IMR-90 (cell line): Measurements from ENCODE around the gene CCDC88C. TPM values are rescaled to one million over a fixed set of nuclear protein-coding genes. Genes with fewer than 3 reads are reported as not detected.
A peak's percentile ranks its signal among the peaks of the same experiment; 100 is the strongest.

ENCODE experiments used
- ATAC-seq: fragments of 200-7000 bp; cut with Tn5 transposase; 2 replicates; pipeline ENCODE4 v1.9.1; 2020; ENCODE audit warnings: low read depth, mild to moderate bottlenecking, moderate library complexity
- BruUV-seq: library from RNA; stranded (reverse); fragments of 400-500 nt; replicated peaks from 2 replicates; lab custom pipeline; 2021; lab: Mats Ljungman, UMichigan
- CTCF ChIA-PET: fragments of 300-600 bp; formaldehyde crosslinking; extraction: SDS; loops from one replicate; lab custom pipeline; 2021; ENCODE audit warnings: antibody characterized with exemption; lab: Yijun Ruan, JAX
- POLR2A ChIA-PET: fragments of 300-600 bp; sonication (Branson Sonifier 250); formaldehyde crosslinking; loops from one replicate; lab custom pipeline; 2022; ENCODE audit warnings: antibody characterized with exemption; ENCODE audit not compliant: unreplicated experiment; lab: Charles Lee
- DNase-seq: peaks from one replicate; pipeline ENCODE4 v3.0.0; 2013
- H2AFZ ChIP-seq: replicated peaks from 2 replicates; pipeline ENCODE3; 2013; ENCODE audit warnings: low read length, mild to moderate bottlenecking; ENCODE audit not compliant: poor library complexity
- H2AK5ac ChIP-seq: 2 replicates; pipeline ENCODE4 v1.6.1; 2013; ENCODE audit warnings: low read depth, low read length, inconsistent platforms
- H2AK9ac ChIP-seq: replicated peaks from 2 replicates; pipeline ENCODE3; 2013; ENCODE audit warnings: mild to moderate bottlenecking, low read depth, low read length, moderate library complexity; ENCODE audit not compliant: poor library complexity
- H2BK120ac ChIP-seq: 2 replicates; pipeline ENCODE4 v1.6.1; 2013; ENCODE audit warnings: low read depth, low read length, inconsistent platforms
- H2BK15ac ChIP-seq: 3 replicates; pipeline ENCODE4 v1.6.1; 2013; ENCODE audit warnings: low read depth, low read length, inconsistent platforms
- H2BK20ac ChIP-seq: 2 replicates; pipeline ENCODE4 v1.6.1; 2013; ENCODE audit warnings: low read depth, mild to moderate bottlenecking, inconsistent platforms, low read length, moderate library complexity
- H2BK5ac ChIP-seq: 2 replicates; pipeline ENCODE4 v1.6.1; 2013; ENCODE audit warnings: mild to moderate bottlenecking, low read depth, low read length, inconsistent platforms; ENCODE audit not compliant: poor library complexity, severe bottlenecking
- H3K14ac ChIP-seq: replicated peaks from 2 replicates; pipeline ENCODE4 v1.6.1; 2013; ENCODE audit warnings: low read depth, low read length, inconsistent platforms
- H3K18ac ChIP-seq: 2 replicates; pipeline ENCODE4 v1.6.1; 2013; ENCODE audit warnings: low read depth, low read length, control low read depth
- H3K23ac ChIP-seq: 2 replicates; pipeline ENCODE4 v1.6.1; 2013; ENCODE audit warnings: low read depth, low read length, inconsistent platforms
- H3K27ac ChIP-seq: 2 replicates; pipeline ENCODE4 v1.5.1; 2013; ENCODE audit warnings: mild to moderate bottlenecking, control low read depth, low read length; ENCODE audit not compliant: insufficient read depth
- H3K27me3 ChIP-seq: 2 replicates; pipeline ENCODE4 v1.6.1; 2013; ENCODE audit warnings: low read length; ENCODE audit not compliant: control insufficient read depth, insufficient read depth
- H3K36me3 ChIP-seq: 2 replicates; pipeline ENCODE4 v1.6.1; 2013; ENCODE audit warnings: low read length, mixed read lengths; ENCODE audit not compliant: control insufficient read depth, insufficient read depth
- H3K4ac ChIP-seq: 2 replicates; pipeline ENCODE4 v1.6.1; 2013; ENCODE audit warnings: low read depth, low read length, inconsistent platforms
- H3K4me1 ChIP-seq: 2 replicates; pipeline ENCODE4 v1.6.1; 2013; ENCODE audit warnings: low read length, mixed read lengths; ENCODE audit not compliant: control insufficient read depth, insufficient read depth
- H3K4me2 ChIP-seq: 2 replicates; pipeline ENCODE4 v1.6.1; 2013; ENCODE audit warnings: low read depth, mild to moderate bottlenecking, control low read depth, low read length, moderate library complexity
- H3K4me3 ChIP-seq: 2 replicates; pipeline ENCODE4 v1.5.1; 2013; ENCODE audit warnings: low read depth, mild to moderate bottlenecking, control low read depth, low read length, moderate library complexity; ENCODE audit not compliant: insufficient read depth
- H3K56ac ChIP-seq: 2 replicates; pipeline ENCODE4 v1.6.1; 2013; ENCODE audit warnings: low read length, inconsistent platforms; ENCODE audit not compliant: insufficient read depth; ENCODE audit errors: extremely low read depth
- H3K79me1 ChIP-seq, 2 experiments: 2 replicates each; pipeline ENCODE4 v1.6.1; 2013; ENCODE audit warnings: low read length in 2 of 2, inconsistent platforms in 1 of 2, low read depth in 1 of 2
- H3K9ac ChIP-seq: 2 replicates; pipeline ENCODE4 v1.6.1; 2013; ENCODE audit warnings: low read depth, low read length, control low read depth
- H3K9me1 ChIP-seq: 2 replicates; pipeline ENCODE4 v1.6.1; 2013; ENCODE audit warnings: low read length, inconsistent platforms; ENCODE audit not compliant: insufficient read depth
- H3K9me3 ChIP-seq: 2 replicates; pipeline ENCODE4 v1.6.1; 2013; ENCODE audit warnings: low read length; ENCODE audit not compliant: control insufficient read depth, insufficient read depth
- H4K20me1 ChIP-seq: 2 replicates; pipeline ENCODE4 v1.6.1; 2013; ENCODE audit warnings: low read length, inconsistent platforms; ENCODE audit not compliant: insufficient read depth
- H4K5ac ChIP-seq: 2 replicates; pipeline ENCODE4 v1.6.1; 2013; ENCODE audit warnings: mild to moderate bottlenecking, low read depth, low read length, control low read depth
- H4K8ac ChIP-seq, 2 experiments: 2 replicates each; pipeline ENCODE4 v1.6.1; 2013; ENCODE audit warnings: low read depth in 2 of 2, low read length in 2 of 2, control low read depth in 1 of 2, inconsistent platforms in 1 of 2
- H4K91ac ChIP-seq: 2 replicates; pipeline ENCODE4 v1.6.1; 2013; ENCODE audit warnings: low read depth, low read length, inconsistent platforms; ENCODE audit not compliant: insufficient read depth
- BHLHE40 ChIP-seq: fragments of 150-350 bp; IDR thresholded peaks from 2 replicates; pipeline ENCODE4 v1.6.1; 2016; ENCODE audit warnings: mild to moderate bottlenecking, low read depth, low read length
- CEBPB ChIP-seq: IDR thresholded peaks from 2 replicates; pipeline ENCODE4 v1.6.1; 2012; ENCODE audit warnings: low read depth, low read length, improper control_type of control experiment
- FOS ChIP-seq: fragments of 150-350 bp; IDR thresholded peaks from 2 replicates; pipeline ENCODE4 v1.6.1; 2016; ENCODE audit warnings: low read depth, low read length
- POLR2A ChIP-seq: IDR thresholded peaks from 2 replicates; pipeline ENCODE4 v1.6.1; 2012; ENCODE audit warnings: mild to moderate bottlenecking, low read depth, low read length
- RCOR1 ChIP-seq: IDR thresholded peaks from 2 replicates; pipeline ENCODE4 v1.6.1; 2012; ENCODE audit warnings: mild to moderate bottlenecking, low read length, improper control_type of control experiment; ENCODE audit not compliant: insufficient replicate concordance
- RFX5 ChIP-seq: IDR thresholded peaks from 2 replicates; pipeline ENCODE4 v1.8.0; 2012; ENCODE audit warnings: low read depth, mild to moderate bottlenecking, low read length, moderate library complexity
- WGBS, 2 experiments: methylation state at CpG; one replicate each; pipeline versions ENCODE4 v1.1.5 to v1.1.7; 2013; ENCODE audit warnings: missing lambda C conversion rate in 2 of 2; ENCODE audit not compliant: insufficient read length in 1 of 2; ENCODE audit errors: extremely low coverage in 2 of 2; 5-methylcytosine and 5-hydroxymethylcytosine counted together
- dilution Hi-C: fragments of 300-500 bp; cut with HindIII; formaldehyde crosslinking; loops from one replicate; pipeline ENCODE4 v1.14.3; 2018; ENCODE audit warnings: low sequenced_read_pairs; ENCODE audit not compliant: unreplicated experiment
- in situ Hi-C: fragments of 300-500 bp; cut with MboI; formaldehyde crosslinking; loops from 3 replicates; pipeline ENCODE4 v1.14.3; 2019; ENCODE audit warnings: low sequenced_read_pairs, inconsistent platforms, mixed read lengths
- intact Hi-C: fragments of 100-400 bp; cut with micrococcal nuclease; formaldehyde crosslinking; loops from 2 replicates; pipeline ENCODE4 v1.10.0; 2022
- polyA plus RNA-seq, 3 experiments: library from polyadenylated mRNA; depleted of rRNA; stranded (reverse); fragments of >200 nt; gene quantifications; 2 replicates each; pipeline ENCODE4 v1.2.3, GENCODE V29; 2012; ENCODE audit warnings: low replicate concordance in 1 of 3
- total RNA-seq: library from RNA; depleted of rRNA; stranded (reverse); fragments of >200 nt; gene quantifications from 2 replicates; pipeline ENCODE4 v1.2.3, GENCODE V29; 2012
- TF ChIP-seq, protein P1 (sequence below): fragments of 150-350 bp; IDR thresholded peaks from 2 replicates; pipeline ENCODE4 v1.6.1; 2017; ENCODE audit warnings: mild to moderate bottlenecking, antibody characterized with exemption, low read length, low read depth

The CCDC88C gene
- total and polyA plus RNA-seq, 2 of the 4 experiments (the other 2 are of a cell fraction): 0.17 to 0.18 TPM

DNA sequence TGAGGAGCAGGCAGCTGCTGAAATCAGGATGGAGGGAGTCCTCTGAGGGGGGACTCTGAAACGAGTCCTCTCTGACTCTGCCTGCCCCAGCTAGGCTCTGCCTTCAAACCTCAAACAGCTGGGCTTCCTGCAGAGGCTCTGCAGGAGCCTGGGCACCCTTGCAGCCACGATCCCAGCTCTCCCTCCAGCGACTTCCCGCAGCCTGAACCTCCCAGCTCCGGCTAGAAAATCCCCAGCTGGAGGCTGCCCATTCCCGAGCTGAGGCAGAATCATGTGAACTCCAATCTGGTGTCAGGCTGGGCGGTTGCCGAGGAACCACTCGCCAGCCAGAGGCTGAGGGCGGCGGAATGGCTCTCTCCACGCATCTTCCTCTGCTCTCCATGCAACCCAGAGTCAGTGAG lies 173.1 kb downstream of the CCDC88C start, which contains the start of gene GPR68:
Gene GPR68 (minus strand): TSS at position 204 of the 401 bp plus-strand sequence. CDS start 9,654 bp downstream, outside the sequence.
- H3K36me3 ChIP-seq: no peaks in the 10 kb centered on the region
- H4K5ac ChIP-seq: peak within 1 kb of the TSS; percentile 28; the same call in 1 of the 2 replicates
- H2BK5ac ChIP-seq: peak within 1 kb of the TSS; percentile 74
- H3K27me3 ChIP-seq: no peaks in the 10 kb centered on the region
- H4K8ac ChIP-seq: peak within 1 kb of the TSS; percentile 18 to 43; a peak in 2 of 4 replicates
- peak within 1 kb of the TSS; percentile 36; the same call in 1 of the 2 replicates for H2AK5ac ChIP-seq
- intact Hi-C loops: no loop called here
- BruUV-seq: no TSS peak
- dilution Hi-C loops: no loop called here
- peak within 1 kb of the TSS; percentile 45 for H3K4me2 ChIP-seq
- peak within 1 kb of the TSS; percentile 31 for H3K14ac ChIP-seq
- CTCF ChIA-PET: interaction anchor here (0.9 to 1.8 kb wide), 2 partner anchors 16 to 70 kb away, joined by 4 read pairs; no protein-coding TSS in a partner anchor
- H3K27ac ChIP-seq: no peak within 1 kb of the TSS
- H3K23ac ChIP-seq: no peak within 1 kb of the TSS
- H3K9ac ChIP-seq: 0 out of 2 replicates have a peak within 1 kb of the TSS, but pooled peaks have one; percentile 7
- H3K79me1 ChIP-seq: 0 out of 4 replicates have a peak, but pooled peaks cover 0 to 5% of the 10 kb centered on the region in 2 experiments
- no peaks in the 10 kb centered on the region for H3K9me3 ChIP-seq
- peak; percentile 73 for DNase-seq
- H2BK15ac ChIP-seq: peak within 1 kb of the TSS; percentile 62; the same call in 2 of the 3 replicates
- H2BK120ac ChIP-seq: peak within 1 kb of the TSS; percentile 62
- H2BK20ac ChIP-seq: peak within 1 kb of the TSS; percentile 57
- in situ Hi-C loops: no loop called here
- H2AFZ ChIP-seq: peak within 1 kb of the TSS; percentile 80
- H3K9me1 ChIP-seq: peaks cover 9% of the 10 kb centered on the region
- H3K4me3 ChIP-seq: no peak within 1 kb of the TSS
- no peaks in the 10 kb centered on the region for H4K20me1 ChIP-seq
- ATAC-seq: peak; percentile 85
- no CpG with 5 or more reads among the region's 12 CpGs for WGBS, 2 experiments
- H3K18ac ChIP-seq: peak within 1 kb of the TSS; percentile 41; the same call in 1 of the 2 replicates
- H4K91ac ChIP-seq: peak within 1 kb of the TSS; percentile 44
- POLR2A ChIA-PET: no interaction called here
- no peak within 1 kb of the TSS for H3K56ac ChIP-seq
- peaks cover 9% of the 10 kb centered on the region for H3K4me1 ChIP-seq
- peak within 1 kb of the TSS; percentile 52 for H2AK9ac ChIP-seq
- peak within 1 kb of the TSS; percentile 57 for H3K4ac ChIP-seq
- TF ChIP-seq RFX5 (no peak), RCOR1 (no peak), CEBPB (no peak), POLR2A (peak; percentile 46), FOS (no peak), BHLHE40 (no peak)
- TF ChIP-seq, protein P1, sequence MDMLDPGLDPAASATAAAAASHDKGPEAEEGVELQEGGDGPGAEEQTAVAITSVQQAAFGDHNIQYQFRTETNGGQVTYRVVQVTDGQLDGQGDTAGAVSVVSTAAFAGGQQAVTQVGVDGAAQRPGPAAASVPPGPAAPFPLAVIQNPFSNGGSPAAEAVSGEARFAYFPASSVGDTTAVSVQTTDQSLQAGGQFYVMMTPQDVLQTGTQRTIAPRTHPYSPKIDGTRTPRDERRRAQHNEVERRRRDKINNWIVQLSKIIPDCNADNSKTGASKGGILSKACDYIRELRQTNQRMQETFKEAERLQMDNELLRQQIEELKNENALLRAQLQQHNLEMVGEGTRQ: no peak
